ENCODE measurements around the gene CFAP65.

- TF ChIP-seq, protein P1, sequence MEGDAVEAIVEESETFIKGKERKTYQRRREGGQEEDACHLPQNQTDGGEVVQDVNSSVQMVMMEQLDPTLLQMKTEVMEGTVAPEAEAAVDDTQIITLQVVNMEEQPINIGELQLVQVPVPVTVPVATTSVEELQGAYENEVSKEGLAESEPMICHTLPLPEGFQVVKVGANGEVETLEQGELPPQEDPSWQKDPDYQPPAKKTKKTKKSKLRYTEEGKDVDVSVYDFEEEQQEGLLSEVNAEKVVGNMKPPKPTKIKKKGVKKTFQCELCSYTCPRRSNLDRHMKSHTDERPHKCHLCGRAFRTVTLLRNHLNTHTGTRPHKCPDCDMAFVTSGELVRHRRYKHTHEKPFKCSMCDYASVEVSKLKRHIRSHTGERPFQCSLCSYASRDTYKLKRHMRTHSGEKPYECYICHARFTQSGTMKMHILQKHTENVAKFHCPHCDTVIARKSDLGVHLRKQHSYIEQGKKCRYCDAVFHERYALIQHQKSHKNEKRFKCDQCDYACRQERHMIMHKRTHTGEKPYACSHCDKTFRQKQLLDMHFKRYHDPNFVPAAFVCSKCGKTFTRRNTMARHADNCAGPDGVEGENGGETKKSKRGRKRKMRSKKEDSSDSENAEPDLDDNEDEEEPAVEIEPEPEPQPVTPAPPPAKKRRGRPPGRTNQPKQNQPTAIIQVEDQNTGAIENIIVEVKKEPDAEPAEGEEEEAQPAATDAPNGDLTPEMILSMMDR (optimal IDR thresholded peaks at IDR 0.05 in 1 of 3, IDR thresholded peaks at IDR 0.05 in 1 of 3, conservative IDR thresholded peaks at IDR 0.05 in 1 of 3; ENCODE audit: extremely low read depth in 1 of 3, insufficient read depth in 2 of 3, low read length in 3 of 3), result no peak
- TF ChIP-seq EZH2 (IDR thresholded peaks at IDR 0.05; ENCODE audit: low read length), result no peak
Measured at GRCh38 chr2:219018726-219019125, 22.6 kb downstream of the CFAP65 start.

Measured in keratinocyte (primary cell).